H1 (cell line): ENCODE data around the gene AMIGO2. TPM values are rescaled to one million over a fixed set of nuclear protein-coding genes. Genes with fewer than 3 reads are reported as not detected.

ENCODE experiments used
- CTCF ChIA-PET: fragments of 300-600 bp; sonication (Branson Sonifier 250); formaldehyde crosslinking; loops from one replicate; lab custom pipeline; 2021; ENCODE audit not compliant: partially characterized antibody; lab: Charles Lee
- POLR2A ChIA-PET: fragments of 300-600 bp; sonication (Branson Sonifier 250); formaldehyde crosslinking; loops from one replicate; lab custom pipeline; 2021; ENCODE audit warnings: inconsistent platforms; ENCODE audit not compliant: partially characterized antibody; lab: Charles Lee
- DNase-seq, 2 experiments: peaks; one replicate each; pipeline versions ENCODE4 v3.0.0 to v3.0.0-alpha.2; 2010 to 2022; ENCODE audit warnings: low spot score in 2 of 2, low read depth in 1 of 2, mixed read lengths in 1 of 2
- FAIRE-seq: peaks from 2 replicates; lab custom pipeline; 2011; peaks lifted over from hg19 to GRCh38; lab: Jason Lieb, UNC
- H2AFZ ChIP-seq: 2 replicates; pipeline ENCODE4 v1.8.1; 2012; ENCODE audit warnings: low read length, inconsistent platforms
- H2AK5ac ChIP-seq: 2 replicates; pipeline ENCODE4 v1.6.1; 2013; ENCODE audit warnings: low read depth, low read length
- H2BK120ac ChIP-seq: replicated peaks from 2 replicates; pipeline ENCODE3; 2013; ENCODE audit warnings: low read depth, low read length, inconsistent platforms
- H2BK12ac ChIP-seq: 2 replicates; pipeline ENCODE4 v1.6.1; 2013; ENCODE audit warnings: low read depth, low read length
- H2BK15ac ChIP-seq: 2 replicates; pipeline ENCODE4 v1.6.1; 2013; ENCODE audit warnings: low read length
- H2BK20ac ChIP-seq: 2 replicates; pipeline ENCODE4 v1.6.1; 2013; ENCODE audit warnings: low read length
- H2BK5ac ChIP-seq: 2 replicates; pipeline ENCODE4 v1.6.1; 2013; ENCODE audit warnings: low read depth, low read length
- H3K14ac ChIP-seq: 2 replicates; pipeline ENCODE4 v1.6.1; 2013; ENCODE audit warnings: inconsistent platforms; ENCODE audit not compliant: insufficient read length
- H3K18ac ChIP-seq: 2 replicates; pipeline ENCODE4 v1.6.1; 2013; ENCODE audit warnings: low read length; ENCODE audit errors: extremely low read depth
- H3K23ac ChIP-seq: 2 replicates; pipeline ENCODE4 v1.6.1; 2013; ENCODE audit warnings: inconsistent platforms; ENCODE audit not compliant: insufficient read length
- H3K23me2 ChIP-seq: 2 replicates; pipeline ENCODE4 v1.6.1; 2013; ENCODE audit warnings: low read depth, low read length
- H3K27ac ChIP-seq: 2 replicates; pipeline ENCODE4 v1.6.1; 2011; ENCODE audit warnings: low read depth, low read length, inconsistent platforms
- H3K27me3 ChIP-seq, 4 experiments: replicated peaks in 1 of 4; 1 replicate in 1 of 4; 2 replicates in 3 of 4; pipeline versions ENCODE4 v1.6.1 to v1.8.1; 2011 to 2013; ENCODE audit warnings: low read length in 3 of 4, mild to moderate bottlenecking in 3 of 4, inconsistent platforms in 2 of 4, mixed read lengths in 2 of 4, moderate library complexity in 1 of 4; ENCODE audit not compliant: control insufficient read depth in 3 of 4, insufficient read depth in 3 of 4; ENCODE audit errors: extremely low read depth in 1 of 4
- H3K36me3 ChIP-seq, 4 experiments: 2 replicates each; pipeline versions ENCODE4 v1.6.1 to v1.8.1; 2011 to 2013; ENCODE audit warnings: mild to moderate bottlenecking in 4 of 4, low read length in 3 of 4, moderate library complexity in 2 of 4, control low read depth in 1 of 4, inconsistent platforms in 1 of 4; ENCODE audit not compliant: insufficient read depth in 4 of 4, control insufficient read depth in 2 of 4
- H3K4ac ChIP-seq: replicated peaks from 2 replicates; pipeline ENCODE3; 2013; ENCODE audit warnings: low read length, low read depth, mixed read lengths, inconsistent platforms; ENCODE audit not compliant: insufficient read length
- H3K4me1 ChIP-seq, 4 experiments: replicated peaks in 1 of 4; 1 replicate in 1 of 4; 2 replicates in 3 of 4; pipeline versions ENCODE4 v1.6.1 to v1.8.1; 2011 to 2013; ENCODE audit warnings: low read length in 3 of 4, inconsistent platforms in 2 of 4, mixed read lengths in 1 of 4; ENCODE audit not compliant: insufficient read depth in 4 of 4, control insufficient read depth in 3 of 4
- H3K4me2 ChIP-seq, 2 experiments: 2 replicates each; pipeline versions ENCODE4 v1.6.1 to v1.8.1; 2011 to 2013; ENCODE audit warnings: low read depth in 2 of 2, low read length in 2 of 2, control low read depth in 1 of 2, inconsistent platforms in 1 of 2, mild to moderate bottlenecking in 1 of 2; ENCODE audit not compliant: insufficient read depth in 1 of 2
- H3K4me3 ChIP-seq, 4 experiments: fragments of 200-600, 300-600 bp in 1 of 4; sonication (generic), shearing (Covaris generic), sonication (Bioruptor Twin) in 1 of 4; 2 replicates each; pipeline versions ENCODE4 v1.5.1 to v1.8.1; 2011 to 2016; ENCODE audit warnings: low read length in 4 of 4, low read depth in 3 of 4, control low read depth in 2 of 4, inconsistent platforms in 2 of 4, mild to moderate bottlenecking in 2 of 4, mixed read lengths in 1 of 4, moderate library complexity in 1 of 4; ENCODE audit not compliant: insufficient read depth in 2 of 4; ENCODE audit errors: extremely low read depth in 1 of 4
- H3K56ac ChIP-seq: replicated peaks from 2 replicates; pipeline ENCODE3; 2013; ENCODE audit warnings: low read depth, mild to moderate bottlenecking, mixed read lengths, low read length, inconsistent platforms; ENCODE audit not compliant: insufficient read length
- H3K79me1 ChIP-seq: 2 replicates; pipeline ENCODE4 v1.6.1; 2013; ENCODE audit warnings: low read depth, low read length, control low read depth
- H3K79me2 ChIP-seq, 2 experiments: 2 replicates each; pipeline versions ENCODE4 v1.6.1 to v1.8.1; 2012 to 2013; ENCODE audit warnings: low read length in 2 of 2, mild to moderate bottlenecking in 2 of 2, inconsistent platforms in 1 of 2; ENCODE audit not compliant: insufficient read depth in 2 of 2, control insufficient read depth in 1 of 2
- H3K9ac ChIP-seq, 4 experiments: replicated peaks in 1 of 4; 1 replicate in 1 of 4; 2 replicates in 3 of 4; pipeline versions ENCODE4 v1.6.1 to v1.8.1; 2011 to 2013; ENCODE audit warnings: low read depth in 3 of 4, low read length in 3 of 4, control low read depth in 2 of 4, mild to moderate bottlenecking in 2 of 4, moderate library complexity in 2 of 4, inconsistent platforms in 1 of 4; ENCODE audit errors: extremely low read depth in 1 of 4
- H3K9me3 ChIP-seq, 2 experiments: 2 replicates each; pipeline versions ENCODE4 v1.6.1 to v1.8.1; 2012 to 2013; ENCODE audit warnings: mild to moderate bottlenecking in 2 of 2, moderate library complexity in 2 of 2, control low read depth in 1 of 2, inconsistent platforms in 1 of 2, low read depth in 1 of 2, low read length in 1 of 2, mixed read lengths in 1 of 2; ENCODE audit not compliant: insufficient read depth in 2 of 2
- H4K20me1 ChIP-seq, 2 experiments: replicated peaks in 1 of 2; 2 replicates each; pipeline versions ENCODE3 to v1.8.1; 2011 to 2013; ENCODE audit warnings: inconsistent platforms in 2 of 2, low read length in 2 of 2, mild to moderate bottlenecking in 1 of 2; ENCODE audit not compliant: insufficient read depth in 2 of 2, control insufficient read depth in 1 of 2
- H4K5ac ChIP-seq: 2 replicates; pipeline ENCODE4 v1.6.1; 2013; ENCODE audit warnings: low read length, low read depth, mixed read lengths, inconsistent platforms; ENCODE audit not compliant: insufficient read length
- H4K8ac ChIP-seq: 2 replicates; pipeline ENCODE4 v1.8.0; 2013; ENCODE audit warnings: mild to moderate bottlenecking, moderate library complexity, low read length, inconsistent platforms; ENCODE audit not compliant: insufficient read depth; ENCODE audit errors: extremely low read depth
- H4K91ac ChIP-seq: replicated peaks from 2 replicates; pipeline ENCODE3; 2013; ENCODE audit warnings: low read length, mixed read lengths, inconsistent platforms; ENCODE audit not compliant: insufficient read length
- BCL11A ChIP-seq, 2 experiments: IDR thresholded peaks; one replicate each; pipeline ENCODE4 v1.6.1; 2011; ENCODE audit warnings: low read depth in 2 of 2, low read length in 2 of 2, mild to moderate bottlenecking in 2 of 2
- CBX5 ChIP-seq: fragments of 300-800, 300-1000 bp; sonication (generic); IDR thresholded peaks from 2 replicates; pipeline ENCODE4 v1.7.1; 2016; ENCODE audit warnings: antibody characterized with exemption, low read length, low read depth
- EP300 ChIP-seq, 2 experiments: IDR thresholded peaks; 1 replicate in 1 of 2; 2 replicates in 1 of 2; pipeline ENCODE4 v1.6.1; 2011 to 2012; ENCODE audit warnings: low read depth in 2 of 2, low read length in 2 of 2, mild to moderate bottlenecking in 2 of 2, borderline replicate concordance in 1 of 2, inconsistent platforms in 1 of 2, moderate library complexity in 1 of 2
- EZH2 ChIP-seq: fragments of 200-600 bp; sonication (generic); IDR thresholded peaks from 2 replicates; pipeline ENCODE4 v1.7.1; 2012; ENCODE audit warnings: low read depth, mild to moderate bottlenecking, moderate library complexity, low read length, inconsistent platforms; ENCODE audit not compliant: severe bottlenecking
- FOSL1 ChIP-seq: IDR thresholded peaks from 2 replicates; pipeline ENCODE4 v1.6.1; 2011; ENCODE audit warnings: mild to moderate bottlenecking, low read depth, low read length, moderate library complexity; ENCODE audit not compliant: insufficient read depth
- HDAC2 ChIP-seq, 2 experiments: fragments of 300-600 bp in 1 of 2; sonication (generic) in 1 of 2; IDR thresholded peaks; 2 replicates each; pipeline ENCODE4 v1.6.1; 2011 to 2012; ENCODE audit warnings: low read depth in 2 of 2, low read length in 2 of 2, mild to moderate bottlenecking in 2 of 2, moderate library complexity in 2 of 2, borderline replicate concordance in 1 of 2, inconsistent platforms in 1 of 2
- POLR2AphosphoS5 ChIP-seq: IDR thresholded peaks from 2 replicates; pipeline ENCODE4 v1.6.1; 2011; ENCODE audit warnings: low read depth, low read length
- RAD21 ChIP-seq, 2 experiments: IDR thresholded peaks in 1 of 2; conservative IDR thresholded peaks in 1 of 2; 2 replicates each; pipeline ENCODE4 v1.6.1; 2011; ENCODE audit warnings: low read depth in 2 of 2, low read length in 2 of 2, improper control_type of control experiment in 1 of 2, inconsistent platforms in 1 of 2, mild to moderate bottlenecking in 1 of 2, moderate library complexity in 1 of 2
- RBBP5 ChIP-seq: IDR thresholded peaks from 2 replicates; pipeline ENCODE4 v1.7.1; 2012; ENCODE audit warnings: low read depth, mild to moderate bottlenecking, inconsistent platforms, low read length, moderate library complexity, borderline replicate concordance
- RFX5 ChIP-seq: IDR thresholded peaks from 2 replicates; pipeline ENCODE4 v1.6.1; 2011; ENCODE audit warnings: low read depth, low read length, improper control_type of control experiment, borderline replicate concordance
- TAF1 ChIP-seq: IDR thresholded peaks from 2 replicates; pipeline ENCODE4 v1.6.1; 2011; ENCODE audit warnings: mild to moderate bottlenecking, low read depth, low read length
- TEAD4 ChIP-seq: IDR thresholded peaks from 2 replicates; pipeline ENCODE4 v1.6.1; 2012; ENCODE audit warnings: low read depth, low read length, inconsistent platforms, mixed read lengths
- WGBS, 2 experiments: shearing (Covaris generic) in 1 of 2; methylation state at CpG; one replicate each; pipeline versions ENCODE4 v1.1.6 to v1.1.7; 2013 to 2015; ENCODE audit warnings: low lambda C conversion rate in 2 of 2, mixed read lengths in 2 of 2, inconsistent platforms in 1 of 2, low coverage in 1 of 2, missing lambda C conversion rate in 1 of 2; ENCODE audit not compliant: insufficient replicate concordance in 2 of 2, insufficient coverage in 1 of 2, insufficient read length in 1 of 2; ENCODE audit errors: extremely low coverage in 1 of 2, missing lambda C conversion rate in 1 of 2; 5-methylcytosine and 5-hydroxymethylcytosine counted together
- polyA plus RNA-seq, 7 experiments: library from polyadenylated mRNA; depleted of rRNA in 3 of 7; stranded (reverse) in 5 of 7; unstranded in 2 of 7; fragments of >200 nt in 5 of 7; fragments of 200-250 nt in 2 of 7; gene quantifications; 1 replicate in 5 of 7; 2 replicates in 1 of 7; 4 replicates in 1 of 7; pipeline versions ENCODE4 v1.2.1 to v1.2.3, GENCODE V29; 2011 to 2013; ENCODE audit warnings: missing spikeins in 2 of 7, mixed read lengths in 2 of 7
- total RNA-seq: library from RNA; stranded (reverse); fragmentation: NEBNext Ultra II Directional; extraction: Animal tissue kit (Norgen Biotek cat#: 25700); gene quantifications from 2 replicates; pipeline ENCODE4 v1.2.1, GENCODE V29; 2021

The AMIGO2 gene
- total and polyA plus RNA-seq, 2 of the 8 experiments (the other 6 are each of a cell fraction or from before 2014, with no cell fraction given) = 1.7 to 3.3 TPM

- no peak overlapping the region for H2AFZ ChIP-seq
- H4K8ac ChIP-seq = no peak overlapping the region
- H2AK5ac ChIP-seq = no peak overlapping the region
- no peak overlapping the region for H3K56ac ChIP-seq
- H3K14ac ChIP-seq = no peak overlapping the region
- H3K18ac ChIP-seq = no peak overlapping the region
- no peak overlapping the region for H3K4ac ChIP-seq
- no peak overlapping the region for H4K5ac ChIP-seq
- no peak overlapping the region for H3K27ac ChIP-seq
- no peak overlapping the region for H2BK15ac ChIP-seq
- H3K79me2 ChIP-seq = no peaks in the 10 kb centered on the region
- peaks cover 0 to 1% (median 0%) of the 10 kb centered on the region in 4 experiments; a peak in 2 of 7 replicates for H3K27me3 ChIP-seq
- H3K36me3 ChIP-seq = no peaks in the 10 kb centered on the region
- no peak overlapping the region for H4K91ac ChIP-seq
- H3K4me2 ChIP-seq = no peak overlapping the region
- peaks cover 0 to 6% (median 4%) of the 10 kb centered on the region in 4 experiments; a peak in 4 of 7 replicates for H3K4me1 ChIP-seq
- no peak overlapping the region for H3K9ac ChIP-seq
- H3K4me3 ChIP-seq = no peak overlapping the region
- H2BK5ac ChIP-seq = no peak overlapping the region
- H3K9me3 ChIP-seq = no peaks in the 10 kb centered on the region
- no peak overlapping the region for H2BK12ac ChIP-seq
- H3K23me2 ChIP-seq = no peaks in the 10 kb centered on the region
- H2BK120ac ChIP-seq = no peak overlapping the region
- 97% methylated on average over 2 of the region's 2 CpGs; no CpG with 5 or more reads in 1 of the 2 experiments for WGBS, 2 experiments
- DNase-seq (no peak), FAIRE-seq (no peak)
- no peaks in the 10 kb centered on the region for H4K20me1 ChIP-seq
- ChIA-PET POLR2A (no interaction called here), CTCF (interaction anchor here (0.6 to 1.0 kb wide), 3 partner anchors 10 to 378 kb away, joined by 3 to 4 read pairs (median 3); no protein-coding TSS in a partner anchor)
- no peak overlapping the region for H3K23ac ChIP-seq
- H3K79me1 ChIP-seq = no peaks in the 10 kb centered on the region
- no peak overlapping the region for H2BK20ac ChIP-seq
- TF ChIP-seq EP300 (IDR thresholded peaks at IDR 0.05; ENCODE audit: borderline replicate concordance in 1 of 2, low read depth in 2 of 2, low read length in 2 of 2) (no peak), RAD21 (IDR thresholded peaks at IDR 0.05 in 1 of 2, conservative IDR thresholded peaks at IDR 0.05 in 1 of 2; ENCODE audit: low read depth in 2 of 2, low read length in 2 of 2) (no peak), BCL11A (IDR thresholded peaks at IDR 0.05; ENCODE audit: low read depth in 2 of 2, low read length in 2 of 2) (no peak), CBX5 (no peak), RBBP5 (no peak), TEAD4 (no peak), RFX5 (no peak), POLR2AphosphoS5 (no peak), EZH2 (no peak), FOSL1 (no peak), TAF1 (no peak), HDAC2 (IDR thresholded peaks at IDR 0.05; ENCODE audit: borderline replicate concordance in 1 of 2, low read depth in 2 of 2, low read length in 2 of 2) (no peak)
Measured at GRCh38 chr12:47029903-47030302, 49.9 kb downstream of the AMIGO2 start.
